GM19467 (cell line): ENCODE data around the gene RIN3.

ENCODE experiments used
- ATAC-seq: cut with Tn5 transposase; IDR thresholded peaks from one replicate; pipeline ENCODE4 v1.9.1; 2021; ENCODE audit warnings: mild to moderate bottlenecking, moderate library complexity; ENCODE audit not compliant: unreplicated experiment

Gene RIN3

DNA sequence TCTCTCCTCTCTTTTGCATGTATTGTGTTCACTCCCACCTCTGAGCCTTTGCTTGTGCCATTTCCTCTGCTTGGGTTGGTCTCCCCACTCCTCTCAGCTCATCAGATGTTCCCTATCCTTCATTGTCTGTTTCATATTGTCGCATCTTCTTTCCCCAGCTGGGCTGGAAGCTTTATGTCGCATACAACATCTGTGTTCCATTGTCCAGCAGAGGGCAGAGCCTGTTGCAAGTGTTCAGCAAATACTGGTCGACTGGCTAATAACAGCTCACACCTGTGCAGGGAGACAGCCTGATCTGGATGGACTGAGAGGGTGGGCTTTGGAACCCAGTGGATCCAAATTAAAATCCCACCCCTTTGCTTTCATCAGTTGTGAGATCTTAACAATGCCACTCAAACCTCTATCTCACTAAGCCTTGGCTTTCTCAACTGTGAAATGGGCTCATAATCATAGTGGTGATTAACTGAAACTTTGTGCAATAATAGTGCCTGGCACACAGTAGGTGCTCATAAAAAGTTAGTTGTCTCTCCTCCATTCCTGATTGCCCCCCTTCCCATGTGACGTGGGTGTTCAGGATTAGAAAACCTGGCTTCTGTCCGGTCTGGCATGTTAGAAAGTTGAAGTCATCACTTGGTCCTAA, 75.8 kb downstream of the RIN3 start:
- no peak for ATAC-seq

DNA sequence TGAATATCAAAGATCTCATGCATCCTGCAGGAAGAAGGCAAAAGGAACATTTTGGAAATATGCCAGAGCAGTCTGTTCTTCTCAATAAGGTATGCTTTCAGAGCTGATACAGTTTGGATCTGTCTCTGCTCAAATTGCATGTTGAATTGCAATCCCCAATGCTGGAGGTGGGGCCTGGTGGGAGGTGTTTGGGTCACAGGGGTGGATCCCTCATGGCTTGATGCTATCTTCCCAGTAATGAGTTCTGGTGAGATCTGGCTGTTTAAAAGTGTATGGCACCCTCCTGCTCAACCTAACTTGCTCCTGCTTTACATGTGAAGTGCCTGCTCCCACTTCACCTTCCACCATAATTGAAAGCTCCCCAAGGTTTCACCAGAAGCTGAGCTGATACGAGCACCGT, 76.6 kb downstream of the RIN3 start:
- ATAC-seq = no peak

DNA sequence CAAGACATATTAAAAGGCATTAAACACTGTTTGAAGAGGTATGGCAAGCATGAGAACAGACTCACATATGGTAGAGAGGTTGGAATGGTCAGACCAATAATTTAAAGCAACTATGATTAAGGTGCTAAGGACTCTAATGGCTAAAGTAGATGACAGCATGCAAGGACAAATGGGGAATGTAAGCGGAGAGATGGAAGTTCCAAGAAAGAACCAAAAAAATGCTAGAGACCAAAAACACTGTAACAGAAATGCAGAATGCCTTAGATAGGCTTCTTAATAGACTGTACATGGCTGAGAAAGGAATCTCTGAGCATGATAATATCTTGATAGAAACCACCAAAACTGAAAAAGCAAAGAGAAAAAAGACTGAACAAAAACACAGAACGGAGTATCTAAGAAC, 77.4 kb downstream of the RIN3 start:
- no peak for ATAC-seq

DNA sequence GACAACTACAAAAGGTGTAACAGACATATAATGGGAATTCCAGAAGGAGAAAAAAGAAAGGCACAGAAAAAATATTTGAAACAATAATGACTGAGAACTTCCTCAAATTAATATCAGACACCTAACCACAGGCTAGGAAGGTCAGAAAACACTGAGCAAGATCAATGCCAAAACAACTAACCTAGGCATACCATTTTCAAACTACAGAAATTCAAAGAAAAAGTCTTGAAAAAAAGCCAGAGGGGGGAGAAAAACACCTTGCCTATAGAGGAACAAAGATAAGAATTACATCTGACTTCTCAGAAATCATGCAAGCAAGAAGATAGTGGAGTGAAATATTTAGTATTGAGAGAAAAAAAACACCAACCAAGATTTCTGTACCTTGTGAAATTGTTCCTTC, 77.8 kb downstream of the RIN3 start:
- ATAC-seq = no peak

DNA sequence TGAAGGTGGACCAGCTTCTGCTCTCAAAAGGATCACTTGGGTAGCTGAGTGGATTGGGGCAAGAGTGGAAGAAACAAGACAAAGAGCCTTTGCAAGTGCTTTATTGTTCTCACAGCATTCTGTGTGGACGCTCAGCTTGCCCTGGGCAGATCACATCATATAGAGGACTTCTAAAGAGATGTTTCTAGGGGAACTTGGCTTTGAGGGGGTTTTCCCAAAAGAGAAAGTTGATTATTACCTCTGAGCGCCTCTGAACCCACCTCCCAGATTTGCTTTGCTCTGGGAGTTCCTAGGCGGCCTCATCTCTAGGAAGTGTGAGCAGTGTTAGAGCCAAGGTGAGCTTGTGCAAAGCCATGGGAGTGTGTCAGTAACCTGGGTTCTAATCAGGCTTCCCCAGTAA, 81.7 kb downstream of the RIN3 start:
- ATAC-seq = no peak

DNA sequence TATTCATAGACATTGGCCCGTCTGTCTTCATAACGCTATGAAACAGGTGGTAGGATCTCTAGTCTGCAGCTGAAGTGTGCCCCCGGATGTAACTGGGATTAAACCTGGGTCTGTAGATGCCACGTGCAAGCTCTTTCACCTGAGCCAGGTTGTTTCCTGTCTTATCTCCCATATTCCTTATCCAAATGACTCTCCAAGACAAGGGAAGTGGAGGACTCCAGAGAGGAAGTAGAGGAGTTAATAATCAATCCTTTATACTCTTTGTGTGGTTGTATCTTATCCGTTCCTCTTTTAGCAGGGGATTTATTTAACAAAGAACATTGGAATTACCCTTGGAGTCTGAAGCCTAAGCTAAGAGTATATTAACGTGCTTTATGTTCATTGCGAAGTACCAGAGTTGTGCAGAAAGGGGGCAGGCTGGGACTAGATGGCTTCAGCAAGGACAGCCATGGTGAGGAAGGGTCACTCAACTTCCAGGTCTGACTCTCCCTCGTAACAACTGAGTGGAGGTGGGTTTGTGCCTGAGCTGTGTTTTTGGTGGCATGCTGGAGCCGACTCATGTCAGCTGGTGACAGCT, 82.8 kb downstream of the RIN3 start:
- ATAC-seq = no peak

DNA sequence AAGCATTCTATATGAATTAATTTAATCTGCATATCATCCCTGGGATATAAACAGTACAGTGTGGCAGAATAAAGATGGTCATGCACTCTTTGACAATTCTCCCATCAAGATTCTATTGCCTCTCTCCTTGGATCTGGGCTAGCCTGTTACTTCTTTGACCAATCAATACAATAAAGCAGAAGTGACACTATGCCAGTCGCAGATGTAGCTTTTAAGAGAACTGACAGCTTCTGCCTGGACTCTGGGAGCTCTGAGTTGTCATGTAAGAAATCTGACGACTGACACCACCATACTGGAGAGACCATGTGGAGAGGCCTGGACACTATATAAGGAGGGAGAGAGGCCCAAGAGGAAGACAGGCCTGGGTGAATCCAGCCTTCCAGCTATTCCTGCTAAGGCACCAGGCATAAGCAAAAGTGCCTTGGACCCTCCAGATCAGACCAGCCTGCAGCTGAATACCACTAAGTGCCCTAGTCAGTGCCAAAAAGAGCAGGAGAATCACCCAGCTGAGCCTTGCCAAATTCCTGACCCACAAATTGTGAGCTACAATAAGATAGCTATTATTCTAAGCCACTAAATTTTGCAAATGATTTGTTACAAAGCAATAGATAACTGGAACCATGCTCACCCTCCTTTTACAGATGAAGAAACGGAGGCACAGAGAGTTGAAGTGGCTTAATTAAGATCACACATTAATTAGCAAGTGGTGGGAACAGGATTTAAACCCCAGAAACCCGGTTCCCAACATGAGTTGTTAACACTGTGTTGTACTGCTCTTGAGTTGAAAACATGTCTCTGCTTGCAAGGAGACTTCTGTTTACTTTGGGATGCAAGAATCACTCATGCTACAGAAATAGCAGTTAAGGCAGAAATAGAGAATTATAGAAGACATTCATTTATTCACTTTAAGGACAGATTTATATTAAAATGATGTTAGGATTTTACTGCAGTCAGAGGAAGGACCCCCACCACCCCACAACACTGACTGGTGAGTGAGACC, 84.6 kb downstream of the RIN3 start:
- no peak for ATAC-seq

DNA sequence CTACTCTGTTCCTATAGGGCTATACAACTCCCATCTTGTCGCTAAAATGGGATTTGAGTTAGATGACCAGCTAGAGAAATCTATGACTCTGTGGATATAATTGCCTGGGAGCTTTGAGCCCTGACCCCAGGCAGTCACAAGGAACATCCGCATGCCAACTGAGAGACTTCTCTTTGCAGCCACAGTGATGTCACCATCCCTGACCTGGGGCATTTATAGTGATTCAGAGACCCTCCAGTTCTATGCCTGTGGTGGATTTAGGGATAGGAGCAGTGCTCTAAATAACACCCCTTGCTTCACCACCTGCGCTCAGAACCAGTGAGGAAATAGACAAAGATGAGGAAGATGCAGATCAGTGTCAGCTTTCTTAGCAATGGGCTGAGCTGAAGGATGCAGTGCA, 86.2 kb downstream of the RIN3 start:
- ATAC-seq = no peak

DNA sequence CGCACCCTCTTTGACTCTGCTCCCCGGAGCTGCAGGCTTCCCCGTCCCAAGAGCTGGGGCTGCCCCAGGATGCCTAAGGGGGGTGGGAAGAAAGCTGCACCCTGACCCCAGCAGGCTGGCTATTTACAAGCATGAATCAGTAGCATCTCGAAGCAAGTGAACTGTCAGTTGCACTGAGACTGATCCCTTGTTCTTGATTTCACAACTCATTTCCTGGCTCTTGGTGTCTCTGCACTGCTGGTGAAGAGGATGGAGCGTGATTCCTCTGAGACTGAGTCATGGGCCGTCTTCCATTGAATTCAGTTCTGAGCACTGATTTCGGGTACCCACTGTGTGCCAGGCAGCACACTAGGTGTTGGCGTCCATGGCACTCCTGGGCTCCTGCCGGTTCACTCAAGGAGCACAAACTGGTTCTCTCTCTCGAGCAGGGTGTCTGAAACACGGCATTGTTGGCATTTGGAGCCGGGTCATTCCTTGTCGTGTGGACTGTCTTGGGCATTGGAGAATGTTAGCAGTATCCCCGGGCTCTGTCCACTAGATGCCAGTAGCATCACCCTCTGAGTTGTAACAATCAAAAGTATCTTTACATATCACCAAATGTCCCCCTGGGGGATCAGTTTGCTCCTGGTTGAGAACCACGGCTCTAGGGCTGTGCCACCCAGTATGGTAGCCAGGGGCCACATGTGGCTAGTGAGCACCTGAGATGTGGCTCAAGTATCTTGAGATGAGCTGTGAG, 86.9 kb downstream of the RIN3 start:
- ATAC-seq = no peak

DNA sequence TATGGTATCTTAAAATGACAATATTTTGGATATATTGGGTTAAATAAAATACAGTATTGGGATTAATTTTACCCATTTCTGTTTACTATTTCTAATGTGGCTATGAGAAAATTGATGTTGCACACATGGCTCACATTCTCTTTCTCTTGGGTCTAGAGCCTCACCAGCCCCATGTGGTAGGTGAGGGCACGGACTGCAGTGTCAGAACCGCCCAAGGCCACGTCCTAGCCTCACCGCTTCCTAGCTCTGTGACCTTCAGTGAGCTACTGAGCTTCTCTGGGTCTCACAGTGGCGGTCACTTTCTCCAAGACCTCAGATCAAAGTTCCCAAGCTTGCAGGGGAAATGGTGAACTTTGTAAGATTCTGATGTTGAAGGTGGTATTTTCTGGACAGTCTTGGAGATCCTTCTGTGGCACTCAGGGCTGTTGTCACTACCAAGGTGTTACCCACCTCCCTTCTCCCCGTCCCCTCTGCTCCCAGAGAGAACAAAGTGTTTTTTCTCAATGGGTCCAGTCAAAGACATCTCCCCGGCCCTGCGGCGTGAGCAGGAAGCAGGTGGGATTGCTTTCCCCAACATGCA, 87.6 kb downstream of the RIN3 start:
- ATAC-seq = no peak

DNA sequence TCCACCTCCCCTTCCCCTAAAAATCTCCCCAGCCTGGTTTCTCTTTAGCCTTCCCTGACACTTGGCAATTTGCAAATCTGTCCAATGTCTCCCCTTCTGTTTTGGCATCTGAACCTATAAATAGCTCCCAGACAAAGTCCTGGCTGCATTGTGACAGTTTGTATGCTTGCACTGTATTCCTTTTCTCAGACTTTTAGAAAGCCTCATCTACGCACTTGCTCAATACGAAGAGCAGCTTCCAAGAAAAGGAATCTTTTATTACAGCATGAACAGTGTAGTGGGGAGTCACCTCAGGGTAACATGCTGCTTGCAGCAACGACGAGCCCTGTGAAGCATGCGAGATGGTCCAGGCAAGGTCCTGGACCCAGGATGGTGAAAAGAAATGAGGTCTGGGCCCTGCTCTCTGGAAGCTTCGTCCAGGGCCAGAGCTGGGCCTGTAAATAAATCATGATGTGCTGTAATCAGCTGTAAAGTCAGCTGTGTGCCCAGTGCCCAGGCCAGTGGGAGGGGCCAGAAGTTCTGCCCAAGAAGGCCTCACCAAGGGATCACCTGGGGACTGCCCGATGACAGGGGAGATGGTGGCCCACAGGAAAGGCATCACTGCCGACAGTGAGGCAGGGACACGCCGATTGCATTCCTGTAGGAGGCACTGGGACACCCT, 88.3 kb downstream of the RIN3 start:
- no peak for ATAC-seq

DNA sequence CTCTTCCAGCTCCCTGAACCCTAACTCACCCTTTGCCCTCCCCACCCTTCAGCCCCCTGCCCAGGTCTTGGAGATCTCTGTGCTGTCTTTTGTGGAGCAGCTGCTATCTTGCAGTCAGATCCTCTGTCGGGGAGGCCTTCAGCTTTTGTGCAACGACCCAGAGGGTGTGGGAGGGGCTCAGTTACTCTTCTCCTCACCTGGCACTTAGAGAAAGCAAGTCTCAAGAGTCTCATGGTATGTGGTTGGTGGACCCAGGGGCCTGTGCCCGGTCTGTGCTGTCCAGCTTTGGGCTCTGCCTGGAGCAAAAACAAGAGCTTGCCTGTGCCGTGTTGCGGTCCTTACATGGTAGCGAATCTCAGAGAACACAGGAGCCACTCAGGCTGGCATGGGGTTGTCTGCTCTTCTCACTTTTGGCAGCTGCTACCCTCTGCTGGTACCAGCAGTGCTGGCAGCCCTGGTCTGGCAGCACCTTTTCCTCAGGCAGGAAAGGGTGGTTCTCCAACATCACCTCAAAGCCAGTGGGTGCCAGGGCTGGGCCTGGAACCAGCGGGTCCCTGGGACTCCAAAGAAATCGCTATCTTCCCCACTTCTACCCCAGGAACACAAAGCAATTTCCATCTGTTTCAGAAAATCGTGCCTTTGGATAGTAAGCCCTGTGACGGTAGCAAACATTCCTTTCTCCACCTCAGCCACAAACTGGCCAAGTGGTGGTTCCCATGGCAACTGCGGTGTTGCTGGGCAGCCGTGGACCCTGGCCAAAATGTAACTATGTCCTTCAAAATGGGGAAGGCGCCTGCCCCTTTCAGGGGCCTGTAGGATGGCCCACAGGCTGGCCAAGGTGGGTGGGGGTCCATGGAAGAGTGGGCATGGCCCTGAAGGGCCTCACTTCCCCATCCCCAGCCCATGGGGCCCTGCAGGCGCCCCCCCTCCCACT, 90.0 kb downstream of the RIN3 start:
- no peak for ATAC-seq

DNA sequence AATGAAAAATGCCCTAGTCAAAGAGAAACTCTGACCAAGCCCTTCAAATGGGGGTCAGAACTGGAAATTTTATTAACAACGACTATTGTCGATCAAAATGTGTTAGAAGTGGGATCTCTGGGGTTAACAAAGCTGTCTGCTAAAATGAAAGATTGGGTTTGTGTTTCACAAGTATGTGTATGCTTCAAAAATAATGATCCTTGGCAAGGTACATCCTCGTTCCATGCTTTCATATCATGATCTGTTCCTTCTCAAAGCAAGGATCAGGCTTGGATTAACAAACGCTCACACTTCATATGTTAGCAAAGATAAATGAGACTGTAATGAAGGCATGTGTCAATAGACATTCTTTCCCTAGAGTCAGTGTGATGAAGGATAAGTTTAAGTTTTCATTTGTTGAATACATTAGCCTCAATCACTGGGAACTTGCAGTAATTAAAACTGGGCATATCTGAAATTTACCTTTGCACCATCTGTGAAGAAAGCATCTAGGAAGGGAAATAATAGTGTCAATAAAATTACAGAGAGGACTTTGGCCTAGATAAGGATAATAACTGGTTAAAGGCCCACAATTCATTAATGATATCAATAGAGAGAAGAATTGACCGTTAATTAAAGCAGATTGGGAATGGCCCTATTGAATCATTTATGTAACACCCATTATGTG, 91.8 kb downstream of the RIN3 start:
- no peak for ATAC-seq

DNA sequence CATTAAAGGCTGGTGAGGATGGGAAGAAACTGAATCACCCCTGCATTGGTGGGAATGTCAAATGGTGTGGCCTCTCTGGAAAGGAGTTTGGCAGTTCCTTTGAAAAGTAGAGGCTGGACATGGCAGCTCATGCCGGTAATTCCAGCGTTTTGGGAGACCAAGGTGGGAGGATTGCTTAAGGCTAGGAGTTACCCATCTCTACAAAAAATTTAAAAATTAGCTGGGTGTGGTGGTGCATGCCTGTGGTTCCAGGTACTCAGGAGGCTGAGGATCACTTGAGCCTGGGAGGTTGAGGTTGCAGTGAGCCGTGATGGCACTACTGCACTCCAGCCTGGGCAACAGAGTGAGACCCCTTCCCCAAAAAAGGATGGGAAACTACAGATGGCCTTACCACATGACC, 93.7 kb downstream of the RIN3 start:
- no peak for ATAC-seq

DNA sequence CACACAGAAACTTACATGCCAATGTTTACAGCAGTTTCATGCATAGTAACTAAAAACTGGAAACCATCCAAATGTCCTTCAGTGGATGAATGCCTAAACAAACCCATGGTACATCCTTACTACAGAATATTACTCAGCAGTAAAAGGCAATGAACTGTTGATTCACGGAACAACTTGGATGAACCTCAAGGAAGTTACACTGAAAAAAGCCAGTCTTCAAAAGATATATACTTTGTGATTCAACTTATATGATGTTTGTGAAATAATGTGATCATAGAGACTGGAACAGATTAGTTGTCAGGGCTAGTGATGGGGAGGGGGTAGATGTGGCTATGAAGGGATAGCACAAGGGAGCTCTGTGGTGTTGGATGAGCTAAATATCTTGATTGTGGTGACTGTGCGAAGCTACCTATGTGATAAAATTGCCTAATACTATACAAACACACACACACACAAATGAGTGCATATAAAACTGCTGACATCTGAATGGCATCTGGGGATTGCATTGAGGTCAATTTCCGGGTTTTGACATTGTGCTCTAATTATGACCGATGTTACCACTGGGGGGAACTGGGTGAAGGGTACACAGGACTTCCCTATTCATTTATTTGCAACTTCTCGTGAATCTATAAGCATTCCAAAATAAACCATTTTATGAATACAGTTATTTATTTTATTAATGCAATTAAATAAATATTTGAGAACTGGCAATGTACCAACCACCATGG, 94.3 kb downstream of the RIN3 start:
- no peak for ATAC-seq

DNA sequence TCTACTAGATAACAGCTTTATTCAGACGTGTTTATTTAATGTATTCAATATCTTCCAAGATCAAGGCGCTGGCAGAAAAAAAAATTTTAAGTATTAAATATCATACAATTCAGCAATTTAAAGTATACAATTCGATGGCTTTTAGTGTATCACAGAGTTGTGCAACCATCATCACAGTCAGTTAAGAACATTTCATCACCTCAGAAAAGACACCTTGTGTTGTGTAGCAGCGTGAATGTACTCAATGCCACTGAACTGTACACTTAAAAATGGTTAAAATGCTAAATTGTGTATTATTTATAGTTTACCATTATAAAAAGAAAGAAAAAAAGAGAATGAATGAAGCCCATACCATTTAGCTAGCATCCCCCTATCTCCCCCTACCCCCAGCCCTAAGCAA, 96.4 kb downstream of the RIN3 start:
- ATAC-seq = no peak

DNA sequence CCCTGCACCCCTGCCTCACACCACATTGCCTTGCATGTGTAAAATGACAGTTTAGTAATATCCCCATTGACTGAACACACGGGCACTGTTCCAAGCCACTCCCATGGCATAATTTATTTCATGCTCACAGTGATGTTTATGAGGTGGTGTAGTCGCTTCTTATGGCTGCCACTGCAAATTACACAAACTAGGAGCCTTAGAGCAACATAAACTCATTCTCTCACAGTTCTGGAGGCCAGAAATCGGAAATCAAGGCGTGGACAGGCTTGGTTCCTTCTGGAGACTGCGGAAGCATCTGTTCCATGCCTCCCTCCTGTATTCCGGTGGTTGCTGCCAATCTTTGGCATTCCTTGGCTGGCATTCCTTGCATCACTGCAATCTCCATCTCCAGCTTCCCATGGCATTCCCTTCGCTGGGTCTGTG, 97.3 kb downstream of the RIN3 start:
- no peak for ATAC-seq

DNA sequence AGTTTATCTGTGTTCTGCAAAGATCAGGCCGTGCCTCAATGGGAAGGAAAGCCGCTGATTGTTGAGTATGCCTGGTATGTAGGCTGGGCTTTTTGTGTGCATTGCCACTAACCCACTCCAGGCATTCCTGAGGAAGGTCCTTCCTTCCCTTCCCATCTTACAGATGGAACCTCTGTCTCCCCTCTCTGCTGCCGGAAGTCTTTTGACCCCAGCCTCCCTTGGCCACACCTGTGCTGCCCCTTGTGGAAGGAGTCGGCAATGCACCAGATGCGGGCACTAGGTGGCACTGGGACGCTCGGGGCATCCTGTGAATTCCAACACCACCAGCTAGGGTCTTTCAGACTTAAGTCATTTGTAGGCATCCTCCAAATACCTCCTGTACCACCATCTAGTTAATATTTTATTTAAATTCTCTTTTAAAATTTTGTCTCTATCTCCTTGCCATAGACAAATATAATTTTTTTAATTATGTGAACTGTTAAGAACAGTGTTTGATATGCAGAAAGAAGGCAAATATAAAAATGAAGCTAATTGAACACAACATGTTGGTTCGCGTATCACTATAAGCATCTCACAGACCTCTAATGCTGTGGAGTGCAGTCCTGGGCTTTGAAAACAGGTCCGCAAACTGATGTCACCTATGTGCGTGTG, 99.6 kb downstream of the RIN3 start:
- no peak for ATAC-seq
